ENCODE measurements around the gene HSD3B7. TPM values are rescaled to one million over a fixed set of nuclear protein-coding genes. Genes with fewer than 3 reads are reported as not detected.

Gene HSD3B7
- total RNA-seq, 2 donors from 2014 or later = 8.8 TPM

DNA sequence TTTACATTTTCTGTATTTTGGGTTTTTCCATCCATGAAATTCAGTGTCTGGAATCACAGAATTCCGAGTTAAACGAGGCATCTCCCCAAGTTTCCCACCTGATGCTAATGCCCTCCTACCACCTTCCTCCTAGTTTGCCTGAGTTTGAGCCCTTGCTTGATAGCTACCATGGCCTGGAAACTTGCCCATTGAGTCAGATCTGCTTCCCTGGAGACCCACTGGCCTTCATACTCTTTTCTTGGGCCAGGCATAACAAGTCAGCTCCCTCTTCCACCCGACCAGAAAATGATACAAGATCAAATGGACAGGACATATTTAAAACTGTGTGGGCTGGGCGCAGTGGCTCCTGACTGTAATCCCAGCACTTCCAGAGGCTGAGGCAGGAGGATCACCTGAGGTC is 17.2 kb upstream of the HSD3B7 start:
- Mint-ChIP-seq H3K4me3 (no peak overlapping the region), H3K36me3 (ENCODE audit: low read depth) (peaks cover 100% of the 10 kb centered on the region), H3K27ac (no peak overlapping the region), H3K9me3 (no peaks in the 10 kb centered on the region), H3K27me3 (no peaks in the 10 kb centered on the region), H3K4me1 (peaks cover 5% of the 10 kb centered on the region)
- ATAC-seq (replicated peaks) = no peak

DNA sequence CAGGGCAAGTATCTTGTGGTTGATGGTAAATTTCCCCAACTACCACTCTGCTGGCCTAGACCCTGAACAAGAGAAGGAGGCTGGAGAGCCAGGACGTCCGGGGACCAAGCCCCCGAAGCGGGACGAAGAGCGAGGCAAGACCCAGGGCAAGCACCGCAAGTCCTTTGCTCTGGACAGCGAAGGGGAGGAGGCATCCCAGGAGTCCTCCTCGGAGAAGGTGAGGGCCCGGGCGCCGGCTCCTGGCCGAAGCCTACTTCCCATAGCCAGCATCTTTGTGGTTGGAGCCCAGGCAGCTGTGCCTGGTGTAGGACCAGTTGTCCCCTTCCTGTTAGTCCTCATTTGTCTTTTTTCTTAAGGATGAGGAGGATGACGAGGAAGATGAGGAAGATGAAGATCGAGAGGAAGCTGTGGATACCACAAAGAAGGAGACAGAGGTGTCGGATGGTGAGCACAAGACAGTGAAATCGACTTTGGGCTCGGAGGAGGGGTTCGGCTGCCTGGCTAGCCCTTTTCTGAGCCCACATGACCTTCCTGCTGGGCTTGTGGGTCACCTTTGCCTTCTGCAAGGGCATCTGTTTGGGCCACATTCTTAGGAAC is 15.7 kb upstream of the HSD3B7 start:
- H3K27me3 Mint-ChIP-seq = no peaks in the 10 kb centered on the region
- H3K36me3 Mint-ChIP-seq (ENCODE audit: low read depth) = peaks cover 100% of the 10 kb centered on the region
- no peaks in the 10 kb centered on the region for H3K9me3 Mint-ChIP-seq
- H3K4me3 Mint-ChIP-seq = no peak overlapping the region
- H3K27ac Mint-ChIP-seq = no peak overlapping the region
- ATAC-seq (replicated peaks) = no peak
- peaks cover 5% of the 10 kb centered on the region for H3K4me1 Mint-ChIP-seq

DNA sequence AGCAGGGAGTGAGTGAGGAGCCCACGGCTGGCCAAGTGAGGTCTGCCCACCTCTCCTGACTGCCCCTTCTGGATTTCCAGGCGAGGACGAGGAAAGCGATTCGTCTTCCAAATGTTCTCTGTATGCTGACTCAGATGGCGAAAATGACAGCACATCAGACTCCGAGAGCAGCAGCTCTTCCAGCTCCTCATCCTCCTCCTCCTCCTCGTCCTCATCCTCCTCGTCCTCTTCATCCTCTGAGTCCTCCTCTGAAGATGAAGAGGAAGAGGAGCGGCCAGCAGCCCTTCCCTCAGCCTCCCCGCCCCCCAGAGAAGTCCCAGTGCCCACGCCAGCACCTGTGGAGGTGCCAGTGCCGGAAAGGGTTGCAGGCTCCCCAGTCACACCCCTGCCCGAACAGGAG is 13.7 kb upstream of the HSD3B7 start:
- Mint-ChIP-seq H3K9me3 (no peaks in the 10 kb centered on the region), H3K4me3 (no peak overlapping the region), H3K4me1 (no peaks in the 10 kb centered on the region), H3K36me3 (ENCODE audit: low read depth) (peaks cover 100% of the 10 kb centered on the region), H3K27ac (peak overlapping the region; percentile 60), H3K27me3 (no peaks in the 10 kb centered on the region)
- no peak for ATAC-seq (replicated peaks)

DNA sequence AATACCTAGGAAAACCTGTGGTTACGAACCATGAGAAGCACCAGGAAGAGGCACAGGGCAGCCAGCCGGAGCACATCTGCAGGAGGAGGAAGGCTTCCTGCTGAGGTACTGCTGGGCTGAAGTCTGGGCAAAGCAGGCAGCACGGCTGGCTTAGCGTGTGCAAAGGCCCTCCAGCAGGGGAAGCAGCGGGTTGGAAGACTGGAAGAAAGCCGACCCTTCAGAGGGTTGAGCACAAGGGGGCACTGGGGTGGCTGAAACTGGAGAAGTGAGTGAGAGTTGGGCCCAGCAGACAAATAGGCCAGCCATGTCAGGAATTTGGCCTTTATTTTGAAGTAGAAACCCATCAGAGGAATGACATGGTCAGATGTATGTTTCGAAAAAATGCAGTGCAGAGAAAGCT is 12.1 kb upstream of the HSD3B7 start:
- H3K36me3 Mint-ChIP-seq (ENCODE audit: low read depth) = peaks cover 98% of the 10 kb centered on the region
- no peaks in the 10 kb centered on the region for H3K4me1 Mint-ChIP-seq

DNA sequence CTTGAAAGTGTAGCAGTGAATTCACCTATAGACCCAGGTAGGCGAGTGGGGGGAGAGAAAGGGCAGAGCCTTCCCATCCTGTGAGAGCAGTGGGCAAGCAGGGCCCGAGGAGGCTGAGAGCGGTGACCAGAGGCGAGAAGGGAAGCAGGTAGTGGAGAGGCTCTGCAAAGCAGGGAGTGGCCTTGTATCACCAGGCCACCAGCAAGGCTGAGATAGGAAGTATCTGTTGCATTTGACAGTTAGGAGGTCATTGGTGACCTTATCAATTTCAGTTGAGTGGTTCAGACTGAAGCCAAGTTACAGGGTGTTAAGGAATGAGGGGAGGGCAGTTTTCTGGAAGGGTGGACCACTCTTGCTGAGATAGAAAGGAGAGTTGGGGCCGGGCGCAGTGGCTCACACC is 10.7 kb upstream of the HSD3B7 start:
- H3K4me1 Mint-ChIP-seq = no peaks in the 10 kb centered on the region
- no peak overlapping the region for H3K4me3 Mint-ChIP-seq
- H3K36me3 Mint-ChIP-seq (ENCODE audit: low read depth) = peaks cover 92% of the 10 kb centered on the region
- no peak overlapping the region for H3K27ac Mint-ChIP-seq
- ATAC-seq (replicated peaks) = no peak
- H3K9me3 Mint-ChIP-seq = no peaks in the 10 kb centered on the region
- H3K27me3 Mint-ChIP-seq = no peaks in the 10 kb centered on the region

More for the DNA sequence above, 12.1 kb upstream of the HSD3B7 start:
- no peak overlapping the region for H3K4me3 Mint-ChIP-seq
- H3K9me3 Mint-ChIP-seq = no peaks in the 10 kb centered on the region
- ATAC-seq (replicated peaks) = no peak
- no peak overlapping the region for H3K27ac Mint-ChIP-seq
- H3K27me3 Mint-ChIP-seq = no peaks in the 10 kb centered on the region

DNA sequence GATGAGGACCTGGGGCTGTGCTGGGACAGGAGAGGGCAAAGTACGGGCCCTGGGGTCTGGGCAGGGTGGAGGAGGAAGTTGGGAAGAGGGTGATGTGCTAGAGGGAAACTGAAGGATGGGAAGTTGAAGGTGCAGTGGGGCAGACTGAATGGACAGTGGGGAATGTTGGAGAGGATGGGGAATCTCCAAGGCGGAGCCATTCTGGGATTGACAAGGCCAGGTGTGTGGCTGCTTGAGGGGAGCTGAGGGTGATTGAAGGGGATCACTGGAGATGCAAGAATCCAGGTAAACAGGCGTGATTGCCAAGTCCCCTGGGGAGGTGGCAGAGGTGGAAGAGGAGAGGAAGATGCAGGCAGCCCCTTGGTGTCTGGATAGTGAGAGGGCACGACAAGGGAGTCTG is 8.5 kb upstream of the HSD3B7 start:
- Mint-ChIP-seq H3K4me3 (no peak overlapping the region), H3K4me1 (no peaks in the 10 kb centered on the region), H3K9me3 (no peaks in the 10 kb centered on the region), H3K36me3 (ENCODE audit: low read depth) (peaks cover 82% of the 10 kb centered on the region), H3K27me3 (no peaks in the 10 kb centered on the region), H3K27ac (no peak overlapping the region)
- no peak for ATAC-seq (replicated peaks)

DNA sequence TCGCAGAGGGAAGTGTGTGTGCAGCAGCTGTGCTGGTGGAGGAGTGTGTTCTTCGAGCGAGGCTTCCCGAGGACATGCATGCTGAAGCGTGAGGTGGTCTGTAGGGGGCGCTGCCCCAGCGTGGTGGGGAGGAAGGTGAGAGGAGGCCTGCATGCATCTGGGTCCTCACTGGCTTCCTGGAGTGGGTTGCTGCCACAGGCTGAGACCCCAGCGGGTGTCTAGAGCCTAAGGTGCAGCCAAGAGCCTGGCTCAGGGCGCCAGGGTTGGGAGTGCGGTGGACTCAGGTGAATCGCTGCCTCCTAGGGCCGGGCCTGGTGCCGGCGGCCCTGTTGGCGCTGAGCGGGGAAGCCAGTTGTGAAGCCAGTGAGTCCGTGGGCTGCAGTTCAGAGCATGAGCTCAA is 7.5 kb upstream of the HSD3B7 start:
- Mint-ChIP-seq H3K27me3 (no peaks in the 10 kb centered on the region), H3K9me3 (no peaks in the 10 kb centered on the region), H3K4me1 (no peaks in the 10 kb centered on the region), H3K27ac (no peak overlapping the region), H3K4me3 (no peak overlapping the region), H3K36me3 (ENCODE audit: low read depth) (peaks cover 82% of the 10 kb centered on the region)
- no peak for ATAC-seq (replicated peaks)

DNA sequence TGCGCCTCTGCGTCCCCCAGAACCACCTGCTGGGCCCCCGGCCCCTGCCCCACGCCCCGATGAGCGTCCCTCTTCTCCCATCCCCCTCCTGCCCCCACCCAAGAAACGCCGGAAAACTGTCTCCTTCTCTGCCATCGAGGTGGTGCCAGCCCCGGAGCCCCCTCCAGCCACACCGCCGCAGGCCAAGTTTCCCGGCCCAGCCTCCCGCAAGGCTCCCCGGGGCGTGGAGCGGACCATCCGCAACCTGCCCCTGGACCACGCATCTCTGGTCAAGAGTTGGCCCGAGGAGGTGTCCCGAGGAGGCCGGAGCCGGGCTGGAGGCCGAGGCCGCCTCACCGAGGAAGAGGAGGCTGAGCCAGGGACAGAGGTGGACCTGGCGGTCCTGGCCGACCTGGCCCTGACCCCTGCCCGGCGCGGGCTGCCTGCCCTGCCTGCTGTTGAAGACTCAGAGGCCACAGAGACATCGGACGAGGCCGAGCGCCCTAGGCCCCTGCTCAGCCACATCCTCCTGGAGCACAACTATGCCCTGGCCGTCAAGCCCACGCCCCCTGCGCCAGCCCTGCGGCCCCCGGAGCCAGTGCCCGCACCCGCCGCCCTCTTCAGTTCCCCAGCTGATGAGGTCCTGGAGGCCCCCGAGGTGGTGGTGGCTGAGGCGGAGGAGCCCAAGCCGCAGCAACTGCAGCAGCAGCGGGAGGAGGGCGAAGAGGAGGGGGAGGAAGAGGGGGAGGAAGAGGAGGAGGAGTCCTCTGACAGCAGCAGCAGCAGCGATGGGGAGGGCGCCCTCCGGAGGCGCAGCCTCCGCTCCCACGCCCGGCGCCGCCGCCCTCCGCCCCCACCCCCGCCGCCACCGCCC is 5.6 kb upstream of the HSD3B7 start:
- Mint-ChIP-seq H3K4me1 (no peaks in the 10 kb centered on the region), H3K4me3 (no peak overlapping the region), H3K27me3 (no peaks in the 10 kb centered on the region), H3K36me3 (ENCODE audit: low read depth) (peaks cover 82% of the 10 kb centered on the region), H3K27ac (no peak overlapping the region), H3K9me3 (no peaks in the 10 kb centered on the region)
- ATAC-seq (replicated peaks) = no peak

DNA sequence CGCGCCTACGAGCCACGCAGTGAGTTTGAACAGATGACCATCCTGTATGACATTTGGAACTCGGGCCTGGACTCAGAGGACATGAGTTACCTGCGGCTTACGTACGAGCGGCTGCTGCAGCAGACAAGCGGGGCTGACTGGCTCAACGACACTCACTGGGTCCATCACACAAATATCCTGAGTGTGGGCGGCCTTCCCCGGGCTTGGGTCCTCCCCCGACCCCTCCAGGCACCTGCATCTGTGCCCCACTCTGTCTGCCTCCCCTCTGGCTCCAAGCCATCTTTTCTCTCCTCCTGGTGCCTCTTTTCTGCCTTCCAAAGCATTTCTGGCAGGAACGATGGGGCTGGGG is 5.0 kb upstream of the HSD3B7 start:
- peaks cover 77% of the 10 kb centered on the region for H3K36me3 Mint-ChIP-seq (ENCODE audit: low read depth)
- no peak overlapping the region for H3K4me3 Mint-ChIP-seq
- no peaks in the 10 kb centered on the region for H3K4me1 Mint-ChIP-seq
- H3K9me3 Mint-ChIP-seq = no peaks in the 10 kb centered on the region
- no peaks in the 10 kb centered on the region for H3K27me3 Mint-ChIP-seq
- no peak for ATAC-seq (replicated peaks)
- no peak overlapping the region for H3K27ac Mint-ChIP-seq

DNA sequence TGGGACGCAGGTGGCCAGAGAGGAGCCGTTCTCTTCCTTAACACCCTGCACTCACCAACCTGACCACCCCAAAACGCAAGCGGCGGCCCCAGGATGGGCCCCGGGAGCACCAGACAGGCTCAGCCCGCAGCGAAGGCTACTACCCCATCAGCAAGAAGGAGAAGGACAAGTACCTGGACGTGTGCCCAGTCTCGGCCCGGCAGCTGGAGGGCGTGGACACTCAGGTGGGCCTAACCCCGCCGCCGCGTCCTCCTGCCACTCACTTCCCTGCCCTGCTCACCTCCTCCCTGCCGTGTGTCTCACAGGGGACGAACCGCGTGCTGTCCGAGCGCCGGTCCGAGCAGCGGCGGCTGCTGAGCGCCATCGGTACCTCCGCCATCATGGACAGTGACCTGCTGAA is 4.6 kb upstream of the HSD3B7 start:
- Mint-ChIP-seq H3K4me3 (no peak overlapping the region), H3K27me3 (no peaks in the 10 kb centered on the region), H3K9me3 (no peaks in the 10 kb centered on the region), H3K27ac (no peak overlapping the region), H3K4me1 (no peaks in the 10 kb centered on the region), H3K36me3 (ENCODE audit: low read depth) (peaks cover 73% of the 10 kb centered on the region)
- no peak for ATAC-seq (replicated peaks)

DNA sequence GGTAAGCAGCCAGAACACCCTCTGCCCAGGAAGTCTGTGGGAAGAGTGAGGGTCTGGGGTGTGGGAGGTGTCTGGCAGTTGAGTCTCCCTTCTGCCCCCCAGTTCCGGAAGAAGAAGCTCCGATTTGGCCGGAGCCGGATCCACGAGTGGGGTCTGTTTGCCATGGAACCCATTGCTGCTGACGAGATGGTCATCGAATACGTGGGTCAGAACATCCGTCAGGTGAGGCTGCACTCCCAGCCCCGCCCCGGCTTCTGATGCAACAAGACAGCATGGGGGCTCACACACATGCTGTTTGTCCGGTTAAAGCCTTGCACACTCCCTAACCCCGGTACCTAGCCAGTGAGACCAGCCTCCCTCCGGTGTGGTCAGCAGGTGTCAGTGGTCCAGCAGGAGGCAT is 4.0 kb upstream of the HSD3B7 start:
- no peak for ATAC-seq (replicated peaks)
- H3K27ac Mint-ChIP-seq = no peak overlapping the region
- H3K36me3 Mint-ChIP-seq (ENCODE audit: low read depth) = peaks cover 68% of the 10 kb centered on the region
- no peaks in the 10 kb centered on the region for H3K27me3 Mint-ChIP-seq
- H3K4me1 Mint-ChIP-seq = no peaks in the 10 kb centered on the region
- H3K9me3 Mint-ChIP-seq = no peaks in the 10 kb centered on the region
- H3K4me3 Mint-ChIP-seq = no peak overlapping the region

DNA sequence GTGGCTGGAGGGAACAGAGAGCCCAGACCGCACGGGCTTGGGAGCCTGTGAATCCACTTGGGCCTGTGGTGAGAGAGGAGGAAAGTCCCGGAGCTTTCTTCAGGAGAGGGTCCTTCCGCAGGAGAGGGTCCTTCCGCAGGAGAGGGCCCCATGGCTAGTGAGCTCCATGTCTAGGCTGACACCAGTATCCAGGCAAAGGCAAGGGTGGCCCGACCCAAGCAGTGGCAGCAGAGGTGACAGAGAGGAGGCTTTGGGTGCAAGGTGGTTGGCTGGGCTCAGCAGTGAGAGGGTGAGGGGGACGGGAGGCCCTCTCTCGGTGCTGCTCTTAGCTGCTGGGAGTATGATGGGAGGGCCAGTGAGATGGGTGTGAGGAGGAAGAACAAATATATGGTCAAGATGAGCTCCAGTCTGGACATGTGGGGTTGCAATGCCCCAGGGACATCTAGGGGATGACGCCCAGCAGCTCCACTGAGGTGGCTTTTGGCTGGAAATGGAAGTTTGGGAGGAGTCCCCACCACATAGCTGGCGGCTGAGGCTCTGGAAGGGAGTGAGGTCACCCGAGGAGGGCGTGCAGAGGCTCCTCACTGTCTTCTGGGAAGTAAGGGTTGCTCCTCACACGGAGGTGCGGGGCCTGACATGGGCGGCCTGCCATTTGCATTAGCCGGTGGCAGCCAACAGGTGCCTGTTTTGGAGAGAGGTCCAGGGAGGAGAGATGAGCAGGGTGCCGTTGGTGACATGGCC is 2.3 kb upstream of the HSD3B7 start:
- H3K9me3 Mint-ChIP-seq = no peaks in the 10 kb centered on the region
- no peak overlapping the region for H3K27ac Mint-ChIP-seq
- no peak overlapping the region for H3K4me3 Mint-ChIP-seq
- no peaks in the 10 kb centered on the region for H3K4me1 Mint-ChIP-seq
- H3K27me3 Mint-ChIP-seq = no peaks in the 10 kb centered on the region
- peaks cover 51% of the 10 kb centered on the region for H3K36me3 Mint-ChIP-seq (ENCODE audit: low read depth)
- no peak for ATAC-seq (replicated peaks)

DNA sequence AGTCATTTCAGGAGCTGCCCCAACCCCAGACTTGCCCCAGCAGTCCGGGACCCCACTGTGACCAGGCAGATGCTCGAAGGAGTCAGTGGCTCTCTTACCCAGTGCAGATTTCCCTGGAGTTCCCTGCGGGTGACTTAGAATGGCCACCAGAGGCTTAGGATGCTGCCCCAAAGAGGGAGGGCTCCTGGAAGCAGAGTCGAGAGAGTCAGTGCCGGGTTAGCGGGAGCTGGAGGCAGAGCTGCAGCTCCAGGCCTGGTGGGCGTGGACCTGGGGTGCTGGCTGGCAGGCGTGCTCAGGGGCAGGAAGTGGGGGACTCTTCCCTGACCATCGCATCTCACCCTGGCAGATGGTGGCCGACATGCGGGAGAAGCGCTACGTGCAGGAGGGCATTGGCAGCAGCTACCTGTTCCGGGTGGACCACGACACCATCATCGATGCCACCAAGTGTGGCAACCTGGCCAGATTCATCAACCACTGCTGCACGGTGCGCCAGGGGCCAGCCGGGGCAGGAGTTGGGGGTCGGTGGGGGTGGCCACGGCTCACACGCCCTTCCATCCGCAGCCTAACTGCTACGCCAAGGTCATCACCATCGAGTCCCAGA is 1.6 kb upstream of the HSD3B7 start:
- no peak for ATAC-seq (replicated peaks)
- Mint-ChIP-seq H3K9me3 (no peaks in the 10 kb centered on the region), H3K4me3 (no peak overlapping the region), H3K4me1 (no peaks in the 10 kb centered on the region), H3K27ac (no peak overlapping the region), H3K27me3 (no peaks in the 10 kb centered on the region), H3K36me3 (ENCODE audit: low read depth) (peaks cover 49% of the 10 kb centered on the region)

DNA sequence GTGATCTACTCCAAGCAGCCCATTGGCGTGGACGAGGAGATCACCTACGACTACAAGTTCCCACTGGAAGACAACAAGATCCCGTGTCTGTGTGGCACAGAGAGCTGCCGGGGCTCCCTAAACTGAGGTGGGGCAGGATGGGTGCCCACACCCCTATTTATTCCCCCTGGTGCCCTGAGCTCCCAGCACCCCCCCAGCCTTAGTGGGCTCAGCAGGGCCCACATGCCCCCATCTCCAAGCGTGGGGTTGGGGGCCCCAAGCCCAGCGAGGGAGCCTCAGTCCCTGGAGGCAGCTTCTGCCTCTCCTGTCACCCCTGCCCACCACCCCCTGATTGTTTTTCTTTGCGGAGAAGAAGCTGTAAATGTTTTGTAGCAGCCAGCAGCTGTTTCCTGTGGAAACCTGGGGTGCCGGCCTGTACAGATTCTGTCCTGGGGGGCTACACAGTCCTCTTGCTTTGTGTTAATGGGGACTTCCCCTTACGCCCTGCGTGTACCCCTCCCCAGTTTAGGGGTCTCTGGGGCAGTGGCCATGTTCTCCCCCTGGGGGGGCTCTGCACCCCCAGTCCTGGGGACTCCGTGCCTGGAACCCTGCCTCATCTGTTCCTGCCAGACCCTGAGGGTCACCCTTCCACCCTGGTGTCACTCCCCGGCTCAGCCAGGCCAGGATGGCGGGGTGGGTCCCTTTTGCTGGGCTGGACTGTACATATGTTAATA is 953 bp upstream of the HSD3B7 start:
- no peak for ATAC-seq (replicated peaks)
- Mint-ChIP-seq H3K27ac (no peak overlapping the region), H3K9me3 (no peaks in the 10 kb centered on the region)

More for the DNA sequence above, 953 bp upstream of the HSD3B7 start:
- H3K36me3 Mint-ChIP-seq (ENCODE audit: low read depth) = peaks cover 42% of the 10 kb centered on the region
- H3K27me3 Mint-ChIP-seq = no peaks in the 10 kb centered on the region
- H3K4me1 Mint-ChIP-seq = no peaks in the 10 kb centered on the region
- H3K4me3 Mint-ChIP-seq = no peak overlapping the region
